NCI-H2227 (cell line): Measurements from ENCODE around the gene IQCK.

Experiments used
- DNase-seq: peaks from one replicate; lab custom pipeline; 2025; ENCODE audit not compliant: unreplicated experiment; lab: John Stamatoyannopoulos, UW

Gene IQCK

GRCh38 chr16:19698480-19699465 lies 19.3 kb upstream of the IQCK start:
- DNase-seq = no peak

- DNase-seq = no peak
Observed at GRCh38 chr16:19699472-19699871, 18.6 kb upstream of the IQCK start.

GRCh38 chr16:19700319-19700781 lies 17.7 kb upstream of the IQCK start:
- no peak for DNase-seq

DNA sequence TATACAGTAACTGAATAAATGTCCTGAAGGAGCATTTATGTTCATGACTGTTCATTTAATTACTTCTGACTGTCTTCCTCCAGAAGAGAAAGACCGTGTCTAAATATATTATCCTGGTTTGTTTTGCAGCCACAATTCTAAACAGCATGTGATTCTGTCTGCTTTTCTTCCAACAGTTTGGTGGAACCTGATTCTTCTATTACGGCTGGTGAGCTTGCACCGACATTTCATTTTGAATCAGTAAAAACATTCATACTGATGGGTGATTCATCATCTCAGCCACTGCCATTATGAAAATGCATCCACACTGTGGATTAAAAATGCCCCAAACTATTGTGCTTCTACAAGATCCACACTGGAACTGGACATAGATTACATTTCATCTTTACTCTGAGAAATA lies 17.0 kb upstream of the IQCK start:
- DNase-seq = no peak

DNA sequence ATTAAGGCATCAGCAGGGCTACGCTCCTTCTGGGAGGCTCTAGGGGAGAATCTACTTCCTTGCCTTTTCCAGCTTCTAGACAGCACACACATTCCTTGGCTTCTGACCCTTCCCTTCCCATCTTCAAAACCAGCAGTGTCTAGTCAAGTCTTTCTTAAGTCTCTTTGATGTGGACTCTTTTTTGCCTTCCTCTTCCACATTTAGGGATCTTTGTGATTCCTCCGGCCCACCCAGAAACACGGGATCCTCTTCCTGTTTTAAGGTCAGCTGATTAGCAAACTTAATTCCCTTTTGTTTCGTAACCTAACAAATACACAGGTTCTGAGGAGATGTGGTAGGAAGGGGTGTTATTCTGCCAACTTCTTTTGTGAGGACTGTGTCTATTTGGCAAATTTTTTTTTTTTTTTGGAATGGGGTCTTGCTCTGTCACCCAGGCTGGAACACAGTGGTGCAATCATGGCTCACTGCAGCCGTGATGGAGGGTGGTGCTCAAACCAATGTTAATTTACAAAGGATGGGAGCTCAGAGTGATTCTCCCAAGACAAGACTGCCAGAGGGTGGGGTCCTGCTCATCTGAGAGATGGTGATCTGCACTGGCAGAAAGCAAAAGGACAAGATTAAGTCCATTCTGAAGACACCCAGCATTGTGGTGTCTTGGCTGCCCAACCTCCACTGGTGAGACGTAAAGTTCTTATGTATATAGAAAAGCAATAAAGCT lies 14.7 kb upstream of the IQCK start:
- DNase-seq = no peak

- DNase-seq = no peak
Observed at GRCh38 chr16:19704321-19705145, 13.5 kb upstream of the IQCK start.

- DNase-seq = no peak
Observed at GRCh38 chr16:19705146-19705501, 12.9 kb upstream of the IQCK start.

DNA sequence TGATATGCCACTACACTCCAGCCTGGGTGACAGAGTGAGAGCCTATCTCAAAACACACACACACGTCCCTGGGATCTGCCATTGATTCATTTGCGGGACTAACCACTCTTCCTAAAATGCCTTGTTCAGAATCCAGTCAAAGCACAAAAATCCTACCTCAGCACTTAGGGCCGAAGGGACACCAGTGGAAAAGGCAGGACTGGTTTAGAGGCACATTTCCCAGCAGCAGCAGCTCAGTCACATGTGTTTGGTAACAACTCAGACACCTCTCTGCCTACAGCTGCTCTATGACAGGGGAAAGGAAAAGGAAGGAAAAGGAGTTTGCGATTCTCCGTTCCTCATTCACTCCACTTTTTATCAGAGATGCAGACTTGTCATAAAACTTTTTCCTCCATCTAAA lies 12.2 kb upstream of the IQCK start:
- DNase-seq = no peak

DNA sequence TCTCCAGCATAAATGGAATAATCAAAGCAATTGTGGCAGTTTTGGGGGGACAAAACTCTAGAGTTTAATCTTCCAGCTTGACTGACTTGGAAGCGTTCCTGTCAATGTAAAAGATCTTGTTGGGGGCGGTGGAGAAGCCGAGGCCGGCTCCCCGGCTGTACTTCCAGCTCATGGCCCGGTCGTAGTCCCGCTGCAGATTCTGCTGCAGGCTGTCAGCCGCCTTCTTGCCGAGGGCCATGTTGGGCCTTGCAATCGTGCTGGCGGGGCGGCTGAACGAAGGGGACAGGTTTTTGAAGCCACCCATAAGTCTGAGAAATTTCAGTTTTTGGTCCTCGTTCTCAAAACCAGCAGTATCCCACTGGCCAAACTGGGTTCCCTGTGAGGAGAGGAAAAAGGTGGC lies 11.2 kb upstream of the IQCK start:
- no peak for DNase-seq

GRCh38 chr16:19707569-19708295 lies 10.3 kb upstream of the IQCK start:
- no peak for DNase-seq

- DNase-seq = no peak
Observed at GRCh38 chr16:19708296-19709205, 9.5 kb upstream of the IQCK start.

GRCh38 chr16:19709381-19710136 lies 8.5 kb upstream of the IQCK start:
- no peak for DNase-seq

DNA sequence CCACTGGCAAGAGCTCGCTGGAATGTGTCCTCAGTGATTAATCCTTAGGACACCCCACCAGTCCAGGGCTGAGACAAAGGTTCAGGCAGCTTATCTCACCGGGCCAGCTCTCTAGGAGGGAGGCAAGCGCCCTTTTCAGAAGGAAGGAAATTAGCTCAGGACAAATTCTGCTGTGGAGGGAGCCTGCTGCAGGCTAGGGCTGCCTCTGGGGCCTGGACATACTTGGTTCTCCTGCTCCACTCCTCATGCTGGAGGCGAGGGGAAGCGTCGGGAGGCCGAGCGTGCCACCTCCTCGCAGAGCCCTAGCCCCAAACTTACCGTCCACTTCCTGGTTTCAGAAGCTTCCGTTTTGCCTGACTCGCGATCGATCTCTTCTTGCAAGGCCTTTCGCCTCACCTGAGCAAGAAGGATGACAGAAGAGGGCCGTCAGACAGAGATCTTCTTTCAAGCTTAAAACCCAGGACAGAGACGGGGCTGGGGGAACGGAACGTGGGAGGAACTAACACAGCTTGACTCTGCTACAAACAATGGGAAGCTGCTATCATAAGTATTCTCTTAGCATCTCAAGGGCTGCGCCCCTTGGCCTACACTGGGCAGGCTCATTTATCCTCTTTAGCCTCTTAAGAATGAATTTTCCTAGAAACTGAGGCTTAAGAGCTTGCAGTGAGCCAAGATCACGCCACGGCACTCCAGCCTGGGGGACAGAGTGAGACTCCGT lies 7.7 kb upstream of the IQCK start:
- peak; percentile 31 for DNase-seq

GRCh38 chr16:19710991-19711545 lies 7.0 kb upstream of the IQCK start:
- no peak for DNase-seq

DNA sequence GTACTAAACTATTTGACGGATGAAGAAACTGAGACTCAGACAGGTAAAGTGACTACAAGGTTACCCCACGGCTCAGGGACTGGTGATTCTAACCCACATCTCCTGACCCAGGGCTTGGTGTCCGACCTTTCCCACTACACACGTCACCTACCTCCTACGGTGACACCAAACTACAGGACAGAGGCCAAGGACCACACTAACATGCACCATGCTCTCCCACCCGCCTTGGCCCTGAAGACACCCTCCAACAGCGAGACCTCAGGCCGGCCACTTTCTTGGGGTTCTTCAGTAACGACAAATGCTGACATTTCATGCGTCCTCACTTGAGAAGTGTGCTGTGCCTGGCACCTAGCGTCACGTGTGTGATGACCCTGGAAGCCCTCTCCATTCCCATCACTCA lies 6.4 kb upstream of the IQCK start:
- no peak for DNase-seq

DNA sequence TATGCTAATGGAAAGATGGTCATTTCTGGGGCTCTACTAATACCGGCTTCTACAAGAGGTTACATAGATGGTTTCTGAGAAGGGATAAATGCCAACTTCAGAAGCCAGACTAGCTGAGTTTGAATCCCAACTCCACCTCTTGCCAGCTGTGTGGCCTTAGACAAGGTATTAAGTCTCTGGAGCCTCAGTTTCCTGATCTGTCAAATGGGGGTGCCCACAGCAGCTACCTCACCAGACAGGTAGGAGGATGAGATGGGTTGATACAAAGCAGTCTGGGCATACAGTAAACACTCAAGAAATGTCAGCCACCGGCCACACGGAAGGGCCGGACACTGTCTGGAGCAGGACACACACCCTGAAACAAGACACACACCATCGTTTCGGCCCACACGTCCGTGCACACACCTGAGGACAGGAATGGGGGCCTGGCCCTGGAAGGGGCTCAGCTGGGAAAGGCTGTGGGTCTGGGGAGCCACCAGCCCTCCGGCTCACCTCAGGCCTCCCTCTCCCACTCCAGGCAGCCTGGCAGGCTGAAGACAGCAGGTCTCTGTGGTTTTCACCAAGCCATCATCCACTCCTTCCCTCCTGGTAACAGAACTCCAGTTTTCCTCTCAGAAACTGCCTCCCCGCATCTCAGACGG lies 5.5 kb upstream of the IQCK start:
- DNase-seq = no peak

- DNase-seq = no peak
Observed at GRCh38 chr16:19713697-19714096, 4.4 kb upstream of the IQCK start.
